Epithelial cell of esophagus (primary cell): ENCODE results near the gene VEZT.

Experiments
- DNase-seq: peaks from one replicate; pipeline ENCODE4 v3.0.0; 2010; ENCODE audit warnings: low read depth
- H3K4me3 ChIP-seq: 2 replicates; pipeline ENCODE4 v1.5.1; 2011; ENCODE audit warnings: mild to moderate bottlenecking, low read length, control low read depth
- CTCF ChIP-seq: IDR thresholded peaks from 2 replicates; pipeline ENCODE4 v1.5.1; 2011; ENCODE audit warnings: low read depth, mild to moderate bottlenecking, low read length, control low read depth, inconsistent platforms; ENCODE audit not compliant: insufficient read depth; ENCODE audit errors: missing control alignments

Gene VEZT

GRCh38 chr12:95200128-95200894 is 17.3 kb upstream of the VEZT start:
- peak; percentile 67 for DNase-seq
- peak overlapping the region; percentile 23 for H3K4me3 ChIP-seq
- no peak for TF ChIP-seq CTCF

GRCh38 chr12:95201056-95201670 is 16.4 kb upstream of the VEZT start:
- peak; percentile 92 for DNase-seq
- no peak for TF ChIP-seq CTCF
- H3K4me3 ChIP-seq = peak overlapping the region; percentile 23

- H3K4me3 ChIP-seq = no peak overlapping the region
- TF ChIP-seq CTCF = no peak
- no peak for DNase-seq
Measured at GRCh38 chr12:95202691-95203486, 14.7 kb upstream of the VEZT start.

- H3K4me3 ChIP-seq = peak overlapping the region; percentile 42
- no peak for TF ChIP-seq CTCF
Measured at GRCh38 chr12:95203487-95204030, 14.0 kb upstream of the VEZT start.

GRCh38 chr12:95204141-95204866 is 13.3 kb upstream of the VEZT start:
- peak overlapping the region; percentile 42 for H3K4me3 ChIP-seq

More at GRCh38 chr12:95203487-95204030, 14.0 kb upstream of the VEZT start:
- DNase-seq = no peak

More at GRCh38 chr12:95204141-95204866, 13.3 kb upstream of the VEZT start:
- peak; percentile 100 for DNase-seq
- TF ChIP-seq CTCF = no peak
